ENCODE measurements around the gene NACC2.
"Not testable (repeated sequence)": the region's sequence is repeated elsewhere in the genome, so short reads cannot be mapped to it uniquely, and the experiment has no call there.

NACC2 gene

GRCh38 chr9:136036050-136036449 lies 59.0 kb downstream of the NACC2 start:
- in situ Hi-C loops (cut with MboI; ENCODE audit: low pct_unique_long_range_greater_than_20kb, low sequenced_read_pairs): no loop called here

GRCh38 chr9:136031741-136032730 lies 63.1 kb downstream of the NACC2 start:
- in situ Hi-C loops (cut with MboI; ENCODE audit: low pct_unique_long_range_greater_than_20kb, low sequenced_read_pairs): no loop called here
- no peak for DNase-seq

More at GRCh38 chr9:136036050-136036449, 59.0 kb downstream of the NACC2 start:
- DNase-seq: no peak

GRCh38 chr9:136031094-136031493 lies 64.0 kb downstream of the NACC2 start:
- in situ Hi-C loops (cut with MboI; ENCODE audit: low pct_unique_long_range_greater_than_20kb, low sequenced_read_pairs): no loop called here
- no peak for DNase-seq

GRCh38 chr9:136029556-136029955 lies 65.5 kb downstream of the NACC2 start:
- no peak for DNase-seq
- in situ Hi-C loops (cut with MboI; ENCODE audit: low pct_unique_long_range_greater_than_20kb, low sequenced_read_pairs): no loop called here

GRCh38 chr9:136028760-136029470 lies 66.2 kb downstream of the NACC2 start:
- in situ Hi-C loops (cut with MboI; ENCODE audit: low pct_unique_long_range_greater_than_20kb, low sequenced_read_pairs): no loop called here
- no peak for DNase-seq

- DNase-seq; in situ Hi-C loops (cut with MboI; ENCODE audit: low pct_unique_long_range_greater_than_20kb, low sequenced_read_pairs): not testable (repeated sequence)
Observed at GRCh38 chr9:136026943-136027289, 68.2 kb downstream of the NACC2 start.

- no peak for DNase-seq
- in situ Hi-C loops (cut with MboI; ENCODE audit: low pct_unique_long_range_greater_than_20kb, low sequenced_read_pairs): no loop called here
Observed at GRCh38 chr9:136026266-136026942, 68.7 kb downstream of the NACC2 start.

DNA sequence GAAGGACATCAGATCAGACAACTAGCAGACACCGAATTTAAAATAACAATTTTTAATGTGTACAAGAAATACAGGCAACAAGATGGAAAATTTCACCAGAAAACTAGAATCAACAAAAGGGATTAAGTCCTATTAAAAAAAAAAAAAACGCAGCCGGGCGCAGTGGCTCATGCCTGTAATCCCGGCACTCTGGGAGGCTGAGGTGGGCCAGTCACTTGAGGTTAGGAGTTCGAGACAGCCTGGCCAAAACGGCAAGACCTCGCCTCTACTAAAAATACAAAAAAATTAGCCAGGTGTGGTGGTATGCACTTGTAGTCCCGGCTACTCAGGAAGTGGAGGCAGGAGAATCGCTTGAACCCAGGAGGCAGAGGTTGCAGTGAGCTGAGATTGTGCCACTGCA lies 69.6 kb downstream of the NACC2 start:
- no peak for DNase-seq
- in situ Hi-C loops (cut with MboI; ENCODE audit: low pct_unique_long_range_greater_than_20kb, low sequenced_read_pairs): no loop called here

- in situ Hi-C loops (cut with MboI; ENCODE audit: low pct_unique_long_range_greater_than_20kb, low sequenced_read_pairs): no loop called here
- no peak for DNase-seq
Observed at GRCh38 chr9:136024696-136025316, 70.3 kb downstream of the NACC2 start.

- no peak for DNase-seq
- in situ Hi-C loops (cut with MboI; ENCODE audit: low pct_unique_long_range_greater_than_20kb, low sequenced_read_pairs): no loop called here
Observed at GRCh38 chr9:136024286-136024685, 70.8 kb downstream of the NACC2 start.

- DNase-seq: no peak
- in situ Hi-C loops (cut with MboI; ENCODE audit: low pct_unique_long_range_greater_than_20kb, low sequenced_read_pairs): no loop called here
Observed at GRCh38 chr9:136023410-136024225, 71.5 kb downstream of the NACC2 start.

DNA sequence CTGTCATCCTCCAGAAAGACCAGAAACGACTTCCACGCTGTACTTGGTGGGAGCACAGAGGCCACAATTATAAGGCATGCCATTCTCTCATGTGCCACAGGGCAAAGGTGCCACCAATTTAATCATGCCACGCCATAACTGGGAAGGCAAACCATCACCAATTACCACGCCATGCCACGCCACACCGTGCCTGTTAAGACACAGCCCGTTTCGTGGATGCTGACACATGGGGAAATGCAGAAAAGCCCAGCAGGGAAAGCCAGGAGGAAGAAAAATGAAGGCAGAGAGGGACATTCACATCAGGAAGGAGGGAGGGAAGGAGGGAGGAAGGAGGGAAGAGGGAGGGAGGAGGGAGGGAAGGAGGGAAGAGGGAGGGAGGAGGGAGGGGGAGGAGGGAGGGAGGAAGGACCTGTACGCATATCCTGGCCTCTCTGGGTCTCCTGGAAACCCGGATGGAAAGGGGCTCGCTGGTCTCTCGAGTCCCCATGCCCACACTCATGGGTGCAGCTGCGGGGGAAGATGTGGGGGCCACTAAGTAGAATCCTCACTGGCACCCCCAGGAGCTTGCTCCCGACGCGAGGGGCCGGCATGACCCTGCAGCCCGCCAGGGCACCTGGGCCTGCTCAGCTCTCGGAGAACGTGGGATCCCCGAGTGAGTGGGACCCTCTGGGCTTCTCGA lies 72.2 kb downstream of the NACC2 start:
- DNase-seq: no peak
- in situ Hi-C loops (cut with MboI; ENCODE audit: low pct_unique_long_range_greater_than_20kb, low sequenced_read_pairs): no loop called here

GRCh38 chr9:136021872-136022681 lies 73.0 kb downstream of the NACC2 start:
- in situ Hi-C loops (cut with MboI; ENCODE audit: low pct_unique_long_range_greater_than_20kb, low sequenced_read_pairs): no loop called here
- no peak for DNase-seq

DNA sequence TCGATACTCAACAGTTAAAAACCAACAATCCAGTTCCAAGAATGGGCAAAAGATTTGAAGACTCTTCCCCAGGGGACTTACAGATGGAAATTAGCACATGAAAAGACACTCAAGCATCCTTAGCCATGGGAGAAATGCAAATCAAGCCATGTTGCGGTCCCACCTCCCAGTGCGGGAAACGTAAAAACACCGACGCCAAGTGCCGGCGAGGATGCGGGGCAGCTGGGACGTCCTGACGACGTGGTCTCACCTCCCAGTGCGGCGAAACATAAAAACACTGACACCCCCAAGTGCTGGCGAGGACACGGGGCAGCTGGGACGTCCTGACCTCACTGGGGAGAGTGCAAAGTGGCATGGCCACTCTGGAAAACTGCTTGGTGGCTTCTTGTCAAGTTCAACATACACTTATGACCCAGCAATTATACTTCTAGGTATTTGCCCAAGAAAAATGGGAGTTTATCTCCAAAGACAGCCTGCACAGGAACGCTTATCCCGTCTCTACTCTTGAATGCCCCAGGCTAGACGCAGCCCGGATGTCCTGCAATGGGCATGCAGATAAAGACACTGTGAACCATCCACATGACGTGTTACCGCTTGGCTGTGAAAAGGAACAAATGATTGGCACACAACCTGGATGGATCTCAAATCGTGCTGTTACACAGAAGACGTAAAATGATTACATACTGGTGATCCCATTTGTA lies 73.8 kb downstream of the NACC2 start:
- DNase-seq: no peak
- in situ Hi-C loops (cut with MboI; ENCODE audit: low pct_unique_long_range_greater_than_20kb, low sequenced_read_pairs): no loop called here

- in situ Hi-C loops (cut with MboI; ENCODE audit: low pct_unique_long_range_greater_than_20kb, low sequenced_read_pairs): no loop called here
- DNase-seq: no peak
Observed at GRCh38 chr9:136020671-136021070, 74.4 kb downstream of the NACC2 start.

- in situ Hi-C loops (cut with MboI; ENCODE audit: low pct_unique_long_range_greater_than_20kb, low sequenced_read_pairs): no loop called here
- no peak for DNase-seq
Observed at GRCh38 chr9:136020206-136020605, 74.9 kb downstream of the NACC2 start.

GRCh38 chr9:136019681-136020060 lies 75.4 kb downstream of the NACC2 start:
- in situ Hi-C loops (cut with MboI; ENCODE audit: low pct_unique_long_range_greater_than_20kb, low sequenced_read_pairs): no loop called here
- DNase-seq: no peak

Measured in KBM-7 (cell line).